Rectal smooth muscle tissue (tissue), 1 donor: ENCODE data around the gene MXI1.
"Not testable (repeated sequence)": the region's sequence is repeated elsewhere in the genome, so short reads cannot be mapped to it uniquely, and the experiment has no call there.

Source experiments
- H3K27ac ChIP-seq: one replicate; pipeline ENCODE4 v1.7.0; 2013; ENCODE audit warnings: low read depth, low read length, inconsistent platforms
- H3K27me3 ChIP-seq: one replicate; pipeline ENCODE4 v1.7.0; 2013; ENCODE audit warnings: low read length; ENCODE audit not compliant: control insufficient read depth, insufficient read depth
- H3K36me3 ChIP-seq: one replicate; pipeline ENCODE4 v1.7.0; 2013; ENCODE audit warnings: low read length; ENCODE audit not compliant: control insufficient read depth, insufficient read depth
- H3K4me1 ChIP-seq: one replicate; pipeline ENCODE4 v1.7.0; 2013; ENCODE audit warnings: low read length; ENCODE audit not compliant: control insufficient read depth, insufficient read depth
- H3K4me3 ChIP-seq: one replicate; pipeline ENCODE4 v1.7.0; 2013; ENCODE audit warnings: low read length
- H3K9ac ChIP-seq: one replicate; pipeline ENCODE4 v1.7.0; 2013; ENCODE audit warnings: low read length

The MXI1 gene

DNA sequence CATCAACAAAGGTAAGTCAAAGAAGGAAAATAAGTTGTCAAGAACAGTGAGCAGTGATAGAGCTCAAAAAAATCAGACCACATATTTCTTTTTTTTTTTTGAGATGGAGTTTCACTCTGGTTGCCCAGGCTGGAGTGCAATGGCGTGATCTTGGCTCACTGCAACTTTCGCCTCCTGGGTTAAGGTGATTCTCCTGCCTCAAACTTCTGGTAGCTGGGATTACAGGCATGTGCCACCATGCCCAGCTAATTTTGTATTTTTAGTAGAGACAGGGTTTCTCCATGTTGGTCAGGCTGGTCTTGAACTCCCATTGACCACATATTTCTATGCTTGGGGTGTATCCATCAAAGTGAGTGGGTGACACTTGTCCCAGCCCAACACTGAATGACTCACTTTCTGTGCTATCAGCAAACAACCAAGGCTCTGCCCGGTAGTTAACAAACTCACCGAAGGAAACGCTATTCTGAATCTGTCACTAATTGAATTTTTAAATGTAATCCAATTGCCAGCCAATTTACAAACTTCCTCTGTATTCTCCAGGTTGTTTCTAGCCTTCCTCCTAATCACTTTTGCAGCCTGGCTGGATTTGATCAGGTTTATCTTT is 116.9 kb downstream of the MXI1 start:
- no peak overlapping the region for H3K27ac ChIP-seq
- H3K27me3 ChIP-seq, result no peaks in the 10 kb centered on the region
- no peaks in the 10 kb centered on the region for H3K4me1 ChIP-seq
- no peaks in the 10 kb centered on the region for H3K36me3 ChIP-seq
- H3K9ac ChIP-seq, result no peak overlapping the region
- no peak overlapping the region for H3K4me3 ChIP-seq

DNA sequence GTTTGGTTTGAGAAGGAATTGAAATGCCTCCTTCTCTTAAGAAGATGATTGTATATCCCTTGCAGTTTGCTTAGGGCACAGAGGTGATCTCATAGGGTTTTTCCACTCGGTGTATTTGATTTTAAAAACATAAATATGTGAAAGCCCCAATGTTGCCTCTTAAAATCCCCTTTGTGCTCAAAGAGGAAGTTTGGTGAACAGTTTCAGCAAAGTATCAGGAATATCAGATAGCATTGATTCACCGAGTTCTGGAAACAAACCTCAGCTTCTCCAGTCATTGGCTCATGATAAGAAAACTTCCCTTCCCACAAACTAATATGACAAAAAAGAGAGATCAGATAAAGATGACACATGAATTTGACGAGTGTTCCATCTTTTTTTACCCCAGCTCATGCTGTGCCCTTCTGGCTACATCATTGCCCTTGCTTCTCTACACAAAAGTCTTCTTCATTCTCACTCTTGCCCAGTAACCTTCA is 117.4 kb downstream of the MXI1 start:
- H3K4me3 ChIP-seq, result no peak overlapping the region
- H3K9ac ChIP-seq, result no peak overlapping the region
- H3K36me3 ChIP-seq, result no peaks in the 10 kb centered on the region
- no peaks in the 10 kb centered on the region for H3K4me1 ChIP-seq
- no peaks in the 10 kb centered on the region for H3K27me3 ChIP-seq
- H3K27ac ChIP-seq, result no peak overlapping the region

DNA sequence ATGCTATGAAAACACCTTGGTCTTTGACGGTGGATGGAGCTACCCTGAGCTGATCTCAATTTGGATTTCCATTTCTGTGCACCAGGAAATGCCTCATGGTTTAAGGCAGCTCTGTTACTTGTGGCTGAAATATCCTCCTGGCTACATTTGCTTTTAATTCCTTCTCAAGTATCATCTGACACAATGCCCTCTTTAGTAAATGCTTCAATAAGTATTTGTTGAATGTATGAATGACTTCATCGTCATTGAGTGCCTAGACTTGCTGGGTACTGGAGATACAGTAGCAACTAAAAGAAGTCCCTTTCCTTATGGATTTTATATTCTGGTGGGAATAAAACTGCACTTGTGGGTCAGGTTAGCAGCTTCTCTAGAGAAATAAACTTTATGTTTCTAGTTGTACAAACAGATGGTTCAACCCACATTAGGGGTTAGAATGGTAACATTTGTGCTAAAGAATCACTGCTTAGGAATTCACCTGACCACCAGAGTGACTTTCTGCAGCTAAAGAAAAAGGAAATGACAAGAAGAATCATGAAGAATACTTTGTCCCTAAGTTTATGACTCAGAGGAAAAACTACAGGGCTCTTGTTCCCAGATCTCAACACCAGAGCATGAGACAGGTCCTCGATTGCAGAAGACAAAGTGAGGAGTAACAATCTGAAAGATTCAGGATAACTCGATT is 119.1 kb downstream of the MXI1 start:
- no peaks in the 10 kb centered on the region for H3K27me3 ChIP-seq
- no peak overlapping the region for H3K27ac ChIP-seq
- no peaks in the 10 kb centered on the region for H3K36me3 ChIP-seq
- no peak overlapping the region for H3K4me3 ChIP-seq
- H3K4me1 ChIP-seq, result no peaks in the 10 kb centered on the region
- H3K9ac ChIP-seq, result no peak overlapping the region

GRCh38 chr10:110327262-110327914 is 120.0 kb downstream of the MXI1 start:
- no peak overlapping the region for H3K27ac ChIP-seq
- H3K27me3 ChIP-seq, result no peaks in the 10 kb centered on the region
- no peaks in the 10 kb centered on the region for H3K36me3 ChIP-seq
- no peaks in the 10 kb centered on the region for H3K4me1 ChIP-seq
- no peak overlapping the region for H3K9ac ChIP-seq
- H3K4me3 ChIP-seq, result no peak overlapping the region

DNA sequence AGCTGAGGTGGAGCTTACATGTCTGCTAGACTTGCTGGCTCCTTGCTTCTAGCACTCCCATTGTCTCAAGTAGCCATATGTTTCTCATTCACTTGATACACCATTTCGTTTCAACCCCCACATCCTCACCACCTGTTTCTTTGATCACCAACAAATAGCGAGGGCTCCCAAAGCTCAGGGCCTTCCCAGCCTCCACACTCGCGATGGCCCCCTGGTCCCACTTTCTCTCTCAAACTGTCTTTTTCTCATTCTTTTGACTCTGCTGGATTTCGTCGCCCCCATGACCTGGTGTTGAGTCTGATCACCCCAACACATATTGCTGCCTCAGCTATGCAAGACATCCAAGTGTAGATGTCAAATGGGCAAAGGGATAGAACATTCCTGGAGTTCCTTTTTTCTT is 123.3 kb downstream of the MXI1 start:
- H3K4me3 ChIP-seq, result no peak overlapping the region
- no peaks in the 10 kb centered on the region for H3K36me3 ChIP-seq
- no peaks in the 10 kb centered on the region for H3K4me1 ChIP-seq
- H3K27ac ChIP-seq, result no peak overlapping the region
- no peak overlapping the region for H3K9ac ChIP-seq
- H3K27me3 ChIP-seq, result no peaks in the 10 kb centered on the region

DNA sequence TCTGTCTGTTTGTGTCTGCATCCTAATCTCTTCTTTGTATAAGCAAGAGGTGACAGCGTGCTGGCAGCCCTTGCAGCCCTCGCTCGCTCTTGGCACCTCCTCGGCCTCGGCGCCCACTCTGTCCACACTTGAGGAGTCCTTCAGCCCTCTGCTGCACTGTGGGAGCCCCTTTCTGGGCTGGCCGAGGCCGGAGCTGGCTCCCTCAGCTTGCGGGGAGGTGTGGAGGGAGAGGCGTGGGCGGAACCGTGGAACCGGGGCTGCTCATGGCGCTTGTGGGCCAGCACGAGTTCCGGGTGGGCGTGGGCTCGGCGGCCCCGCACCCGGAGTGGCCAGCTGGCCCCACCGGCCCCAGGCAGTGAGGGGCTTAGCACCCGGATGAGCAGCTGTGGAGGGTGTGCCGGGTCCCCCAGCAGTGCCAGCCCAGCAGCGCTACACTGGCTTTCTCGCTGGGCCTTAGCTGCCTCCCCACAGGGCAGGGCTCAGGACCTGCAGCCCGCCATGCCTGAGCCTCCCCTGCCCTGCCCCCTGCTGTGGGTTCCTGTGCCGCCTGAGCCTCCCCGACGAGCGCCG is 123.9 kb downstream of the MXI1 start:
- not testable (repeated sequence) for H3K4me3 ChIP-seq, H3K4me1 ChIP-seq, H3K36me3 ChIP-seq, H3K27me3 ChIP-seq, H3K27ac ChIP-seq, H3K9ac ChIP-seq

GRCh38 chr10:110334061-110334656 is 126.8 kb downstream of the MXI1 start:
- Histone ChIP-seq H3K4me1 (no peaks in the 10 kb centered on the region), H3K27ac (no peak overlapping the region), H3K36me3 (no peaks in the 10 kb centered on the region), H3K9ac (no peak overlapping the region), H3K4me3 (no peak overlapping the region), H3K27me3 (no peaks in the 10 kb centered on the region)

DNA sequence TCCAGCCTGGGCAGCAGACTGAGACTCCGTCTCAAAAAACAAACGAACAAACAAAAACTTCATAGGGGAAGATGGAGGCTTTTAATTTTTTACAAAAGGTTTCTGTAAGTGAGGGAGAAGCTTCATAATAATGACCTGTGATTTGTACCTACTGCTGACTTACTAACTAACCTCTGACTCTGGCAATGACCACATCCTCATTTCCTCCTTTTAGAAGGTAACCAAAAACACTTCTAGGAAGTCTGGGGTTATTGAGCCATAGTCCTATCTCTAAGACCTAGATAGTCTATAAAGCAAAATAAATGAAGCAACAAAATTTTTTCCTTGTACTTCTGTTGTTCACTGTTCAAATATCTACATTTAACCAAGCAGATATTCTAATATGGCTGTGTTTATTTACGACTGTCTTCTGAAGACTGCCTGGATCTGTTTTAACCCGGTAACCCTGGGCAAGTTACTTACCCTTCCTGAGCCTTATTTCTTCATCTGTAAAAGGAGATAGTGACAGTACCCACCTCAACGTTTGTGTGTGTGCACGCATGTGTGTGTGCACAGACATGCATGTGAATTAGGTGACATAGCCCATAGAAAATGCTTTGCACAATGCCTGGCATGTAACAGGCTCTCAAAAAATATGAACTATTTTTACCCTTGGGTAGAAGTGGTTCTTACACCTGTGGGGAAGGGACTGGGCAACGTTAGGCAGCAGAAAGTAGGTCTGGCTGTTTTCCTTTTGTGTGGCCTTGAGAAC is 128.1 kb downstream of the MXI1 start:
- no peaks in the 10 kb centered on the region for H3K4me1 ChIP-seq

DNA sequence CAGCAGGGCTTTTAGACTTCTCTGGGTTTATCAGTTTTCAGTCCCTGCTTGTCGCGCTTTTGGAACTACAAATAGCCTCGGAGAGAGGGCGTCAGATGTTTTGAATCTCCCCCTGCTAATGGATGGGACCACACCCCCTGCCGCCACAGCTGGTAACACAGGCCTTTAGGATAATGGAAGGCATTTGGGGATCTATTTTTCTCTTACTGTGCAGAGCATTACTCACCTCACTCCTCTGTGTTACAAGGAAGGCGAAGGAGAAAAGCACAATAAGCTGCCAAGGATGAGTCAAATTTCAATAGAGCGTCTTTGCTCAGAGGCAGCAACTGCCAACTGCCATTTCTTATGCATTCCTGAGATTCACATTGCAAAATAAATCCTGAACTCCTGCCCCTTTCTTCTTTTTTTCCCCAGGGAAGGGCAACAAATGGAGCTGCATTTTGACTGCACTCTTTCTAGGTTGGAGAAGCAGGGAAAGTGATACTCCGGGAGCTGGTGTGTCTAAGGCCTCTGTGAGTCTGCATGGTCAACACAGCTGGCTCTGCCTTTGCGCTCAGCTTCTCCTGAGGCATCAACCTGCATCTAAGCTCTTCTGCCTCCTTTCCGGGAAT is 128.8 kb downstream of the MXI1 start:
- Histone ChIP-seq H3K27me3 (no peaks in the 10 kb centered on the region), H3K9ac (no peak overlapping the region), H3K36me3 (no peaks in the 10 kb centered on the region), H3K4me3 (no peak overlapping the region), H3K4me1 (no peaks in the 10 kb centered on the region), H3K27ac (no peak overlapping the region)

More for the DNA sequence above, 128.1 kb downstream of the MXI1 start:
- H3K9ac ChIP-seq, result no peak overlapping the region
- H3K27me3 ChIP-seq, result no peaks in the 10 kb centered on the region
- H3K4me3 ChIP-seq, result no peak overlapping the region
- H3K27ac ChIP-seq, result no peak overlapping the region
- H3K36me3 ChIP-seq, result no peaks in the 10 kb centered on the region
